DND-41 (cell line): Measurements from ENCODE around the gene PSEN1.

ENCODE experiments used
- EZH2 ChIP-seq: IDR thresholded peaks from 3 replicates; pipeline ENCODE4 v1.6.1; 2012; ENCODE audit warnings: borderline replicate concordance, low read depth, mild to moderate bottlenecking, moderate library complexity, low read length, inconsistent platforms; ENCODE audit not compliant: severe bottlenecking
- TF ChIP-seq, protein P1 (sequence below): IDR thresholded peaks from 2 replicates; pipeline ENCODE4 v1.5.1; 2012; ENCODE audit warnings: borderline replicate concordance, low read length, moderate library complexity, mild to moderate bottlenecking; ENCODE audit not compliant: poor library complexity, severe bottlenecking; ENCODE audit errors: extremely low read depth

- TF ChIP-seq EZH2: no peak
- TF ChIP-seq, protein P1, sequence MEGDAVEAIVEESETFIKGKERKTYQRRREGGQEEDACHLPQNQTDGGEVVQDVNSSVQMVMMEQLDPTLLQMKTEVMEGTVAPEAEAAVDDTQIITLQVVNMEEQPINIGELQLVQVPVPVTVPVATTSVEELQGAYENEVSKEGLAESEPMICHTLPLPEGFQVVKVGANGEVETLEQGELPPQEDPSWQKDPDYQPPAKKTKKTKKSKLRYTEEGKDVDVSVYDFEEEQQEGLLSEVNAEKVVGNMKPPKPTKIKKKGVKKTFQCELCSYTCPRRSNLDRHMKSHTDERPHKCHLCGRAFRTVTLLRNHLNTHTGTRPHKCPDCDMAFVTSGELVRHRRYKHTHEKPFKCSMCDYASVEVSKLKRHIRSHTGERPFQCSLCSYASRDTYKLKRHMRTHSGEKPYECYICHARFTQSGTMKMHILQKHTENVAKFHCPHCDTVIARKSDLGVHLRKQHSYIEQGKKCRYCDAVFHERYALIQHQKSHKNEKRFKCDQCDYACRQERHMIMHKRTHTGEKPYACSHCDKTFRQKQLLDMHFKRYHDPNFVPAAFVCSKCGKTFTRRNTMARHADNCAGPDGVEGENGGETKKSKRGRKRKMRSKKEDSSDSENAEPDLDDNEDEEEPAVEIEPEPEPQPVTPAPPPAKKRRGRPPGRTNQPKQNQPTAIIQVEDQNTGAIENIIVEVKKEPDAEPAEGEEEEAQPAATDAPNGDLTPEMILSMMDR: no peak
Measured at GRCh38 chr14:73180385-73180805, 44.1 kb downstream of the PSEN1 start.
